Thyroid gland (tissue), 4 donors: ENCODE results near the gene ZNF561.

ENCODE experiments used
- CTCF ChIP-seq, 6 experiments: fragments of 200-600 bp in 3 of 6; fragments of 450-650 bp in 3 of 6; sonication (generic) in 3 of 6; IDR thresholded peaks; one replicate each; pipeline ENCODE4 v1.5.1; 2016 to 2019; ENCODE audit warnings: antibody characterized with exemption in 6 of 6, mild to moderate bottlenecking in 2 of 6, inconsistent platforms in 1 of 6, moderate library complexity in 1 of 6
- POLR2A ChIP-seq, 2 donors: fragments of 450-650 bp; IDR thresholded peaks; one replicate each; pipeline ENCODE4 v1.6.1; 2017; ENCODE audit warnings: antibody characterized with exemption in 2 of 2, mild to moderate bottlenecking in 2 of 2, moderate library complexity in 1 of 2

GRCh38 chr19:9627856-9628255, 6.8 kb upstream of the ZNF561 start:
- TF ChIP-seq POLR2A (IDR thresholded peaks at IDR 0.05) (no peak), CTCF (IDR thresholded peaks at IDR 0.05) (no peak)
